Activated CD4-positive, alpha-beta T cell treated with anti-CD3 and anti-CD28 coated beads, Interleukin-10, Interleukin-2, amounts not matched to agents 100 ng/mL and 50 ng/mL, durations not matched to agents 16 hours and 8 hours (primary cell): ENCODE measurements around the gene SYNGR3.

Experiments used
- DNase-seq: peaks from one replicate; pipeline ENCODE4 v3.0.0-alpha.2; 2020

SYNGR3 gene

DNA sequence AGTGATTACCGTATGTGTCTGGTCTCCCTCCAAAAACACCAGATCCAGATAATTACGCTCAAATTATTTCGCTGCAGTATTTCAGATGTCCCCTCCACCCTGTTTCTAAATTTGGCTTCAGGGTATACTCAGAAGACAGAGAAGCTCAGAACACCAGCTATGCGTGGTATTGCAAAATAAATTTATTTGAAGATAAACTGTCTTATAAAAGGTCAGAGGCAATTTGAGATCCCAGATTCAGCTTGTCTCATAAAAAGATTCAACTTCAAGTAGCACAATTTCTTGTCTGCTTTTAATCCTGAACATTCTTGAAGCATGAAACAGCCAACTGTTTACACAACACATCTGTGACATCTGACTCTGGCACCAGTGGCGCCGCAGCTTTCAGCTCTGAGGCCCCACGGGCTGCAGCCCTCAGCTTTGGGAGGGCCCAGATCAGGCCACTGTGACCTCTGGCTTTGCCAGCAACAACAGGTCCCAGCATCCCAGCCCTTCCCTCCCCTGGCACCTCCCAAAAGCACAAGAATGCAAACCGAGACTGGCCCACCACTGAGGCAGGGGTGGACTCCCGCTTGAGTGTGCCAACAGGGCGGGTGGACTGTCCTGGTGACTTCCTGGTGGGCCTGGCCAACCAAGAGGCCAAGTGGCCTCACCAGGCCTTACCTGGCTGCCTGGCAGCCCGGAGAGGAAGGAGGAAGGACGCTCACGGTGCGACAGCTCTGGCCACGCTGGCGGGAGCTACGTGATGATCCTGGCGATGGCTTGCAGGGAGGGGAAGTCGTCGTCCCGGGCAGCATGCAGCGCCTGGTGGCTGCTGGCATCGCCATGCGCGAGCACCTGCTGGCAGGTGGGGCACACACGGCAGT is 8.0 kb downstream of the SYNGR3 start:
- DNase-seq, result no peak

DNA sequence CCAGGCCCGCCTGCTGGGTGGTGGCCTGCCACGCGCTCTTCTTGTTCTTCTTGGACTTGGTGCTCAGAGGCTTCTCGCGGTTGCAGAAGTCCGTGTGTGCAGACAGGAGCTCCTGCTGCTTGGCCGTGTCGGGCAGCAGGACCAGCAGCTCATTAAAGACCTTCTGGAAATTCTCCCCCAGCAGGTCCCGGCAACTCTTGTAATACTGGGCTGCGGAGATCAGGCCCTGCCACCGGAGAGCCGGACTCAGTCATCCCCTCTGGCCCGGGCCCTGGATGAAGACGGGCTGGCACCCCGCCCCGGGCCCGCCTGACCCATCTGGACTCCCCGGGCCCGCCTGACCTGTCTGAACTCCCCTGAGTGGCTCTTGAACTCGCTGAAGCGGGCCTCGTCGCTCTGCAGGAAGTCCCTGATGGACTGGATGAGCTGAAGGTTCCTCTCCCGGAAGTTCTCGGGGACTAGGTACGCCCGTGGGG is 8.6 kb downstream of the SYNGR3 start:
- no peak for DNase-seq

DNA sequence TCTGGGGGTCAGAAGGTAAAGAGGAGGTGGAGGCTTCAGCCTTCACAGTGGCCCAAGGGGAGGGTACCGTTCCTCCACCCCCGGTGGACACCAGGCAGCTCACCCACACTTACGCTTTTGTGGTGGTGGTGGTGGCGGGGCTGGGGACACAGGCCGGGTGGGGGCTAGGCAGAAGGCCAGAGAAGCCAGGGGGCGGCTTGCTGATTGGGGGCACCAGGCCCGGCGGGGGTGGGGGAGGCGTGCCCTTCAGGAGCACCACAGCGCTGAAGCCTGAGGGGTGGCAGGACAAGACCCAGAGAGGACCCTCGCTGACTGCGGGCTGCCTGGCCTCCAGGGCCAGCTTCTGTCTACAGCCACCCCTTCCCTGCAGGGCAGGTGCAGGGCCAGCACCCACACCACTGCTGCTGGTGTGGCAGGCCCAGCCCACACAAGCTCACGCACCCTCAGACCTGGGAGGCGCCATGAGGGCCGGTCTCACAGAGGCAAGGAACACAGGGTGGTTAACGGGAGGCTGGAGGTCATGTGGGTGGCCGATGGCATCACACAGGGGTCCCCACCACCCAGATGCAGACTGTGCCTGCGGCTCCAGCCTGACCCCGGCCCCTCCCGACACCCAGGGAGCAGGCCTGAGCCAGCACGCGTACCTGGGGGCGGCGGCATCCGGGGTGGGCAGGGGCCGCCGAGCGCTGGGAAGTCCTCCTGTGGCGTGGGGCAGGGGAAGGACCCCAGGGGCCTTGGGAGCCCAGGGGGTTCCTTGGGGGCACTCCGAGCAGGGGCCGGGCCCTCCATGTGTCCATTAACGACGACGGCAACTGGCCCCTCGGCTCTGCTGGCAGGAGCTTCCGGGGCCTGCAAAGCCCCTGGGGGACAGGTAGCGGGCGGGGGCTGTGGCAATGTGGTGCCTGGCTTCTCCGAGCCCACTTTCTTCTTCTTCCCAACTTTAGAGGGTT is 9.4 kb downstream of the SYNGR3 start:
- DNase-seq, result no peak

DNA sequence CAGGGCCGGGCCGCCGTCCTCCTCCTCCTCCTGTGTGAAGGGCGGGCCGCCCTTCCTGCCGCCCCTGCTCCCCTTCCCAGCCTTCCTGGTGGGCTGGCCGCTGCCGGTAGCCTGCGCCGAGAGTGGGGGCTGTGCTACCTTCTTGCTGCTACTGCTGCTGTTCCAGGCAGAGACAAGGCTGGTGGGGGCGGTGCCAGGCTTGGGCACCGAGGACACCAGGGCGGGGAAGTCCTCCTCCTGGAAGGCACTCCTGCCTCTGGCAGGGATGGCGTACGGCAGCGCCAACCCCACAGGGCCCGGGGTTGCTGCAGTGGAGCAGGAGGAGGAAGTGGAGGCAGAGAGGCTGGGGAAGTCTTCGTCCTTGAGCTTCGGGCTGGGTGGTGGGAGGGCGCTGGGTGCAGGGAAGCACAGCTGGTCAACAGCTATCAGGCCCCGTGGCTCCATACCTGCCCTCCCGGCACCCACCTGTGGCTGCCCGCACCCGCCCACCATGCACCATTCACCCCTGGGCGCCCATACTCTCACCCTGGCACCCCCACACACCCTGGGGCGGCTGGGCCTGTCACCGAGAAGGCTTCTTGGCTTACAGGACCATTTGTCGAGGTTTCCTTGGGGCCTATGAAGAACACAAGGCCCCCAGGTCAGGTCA is 10.2 kb downstream of the SYNGR3 start:
- no peak for DNase-seq

DNA sequence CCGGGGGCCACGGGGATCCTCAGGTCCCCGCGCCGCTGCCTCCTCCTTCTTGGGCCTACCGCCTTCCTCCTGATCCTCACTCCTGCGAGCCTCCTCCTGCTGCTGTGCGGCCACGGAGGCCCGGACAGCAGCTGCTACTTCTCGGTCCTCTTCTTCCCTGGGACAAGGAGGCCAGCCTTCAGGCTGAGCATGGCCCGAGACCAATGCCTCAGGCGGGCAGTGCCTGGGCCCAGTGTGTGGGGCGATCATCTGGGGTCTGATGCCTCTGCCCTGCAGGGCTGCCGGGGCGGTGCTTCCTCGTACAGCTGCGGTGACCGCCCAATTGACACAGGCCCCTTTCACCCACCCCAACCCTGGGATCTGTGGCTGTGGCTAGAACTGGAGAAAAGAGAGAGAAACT is 11.3 kb downstream of the SYNGR3 start:
- DNase-seq, result no peak

DNA sequence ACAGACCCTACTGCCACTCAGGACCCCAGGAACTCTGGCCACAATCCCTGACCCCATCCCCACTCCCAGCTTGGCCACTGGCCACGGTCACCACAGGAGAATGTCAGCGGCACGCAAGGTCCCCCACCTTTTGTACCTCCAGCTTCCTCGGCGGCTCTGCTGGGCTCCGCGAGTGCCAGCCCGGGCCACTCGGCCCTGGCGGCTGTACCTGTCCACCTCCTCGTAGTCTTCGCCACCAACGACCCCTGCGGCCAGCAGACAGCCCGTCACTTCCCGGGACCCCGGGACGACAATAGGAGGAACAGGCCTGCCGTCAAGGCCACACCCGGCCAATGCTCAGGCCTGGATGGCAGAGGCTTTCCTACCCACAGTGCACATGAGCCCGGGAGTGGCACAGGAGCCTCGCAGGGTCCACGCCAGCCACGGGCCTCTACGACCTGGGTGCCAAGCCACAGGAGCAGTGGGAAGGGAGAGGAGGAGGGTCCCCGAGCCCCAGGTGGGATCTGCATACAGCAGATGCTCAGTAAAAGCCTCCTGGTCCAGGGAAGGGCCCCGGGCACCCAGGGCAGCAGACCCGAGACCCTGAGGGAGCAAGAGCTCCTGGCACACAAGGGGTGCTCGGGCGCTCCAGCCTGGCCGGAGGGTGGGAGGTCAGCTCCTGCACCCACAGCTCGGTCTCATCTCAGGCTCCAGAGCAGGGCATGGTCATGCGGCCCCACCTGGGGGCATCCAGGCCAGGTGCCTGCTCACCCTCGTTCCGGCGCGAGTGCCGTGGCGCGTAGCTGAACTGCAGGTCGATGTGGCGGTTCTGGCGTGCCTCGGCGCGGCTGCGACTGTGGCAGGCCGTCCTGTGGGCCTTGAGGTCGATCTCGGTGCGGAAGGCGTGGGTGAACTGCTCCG is 11.9 kb downstream of the SYNGR3 start:
- DNase-seq, result no peak

DNA sequence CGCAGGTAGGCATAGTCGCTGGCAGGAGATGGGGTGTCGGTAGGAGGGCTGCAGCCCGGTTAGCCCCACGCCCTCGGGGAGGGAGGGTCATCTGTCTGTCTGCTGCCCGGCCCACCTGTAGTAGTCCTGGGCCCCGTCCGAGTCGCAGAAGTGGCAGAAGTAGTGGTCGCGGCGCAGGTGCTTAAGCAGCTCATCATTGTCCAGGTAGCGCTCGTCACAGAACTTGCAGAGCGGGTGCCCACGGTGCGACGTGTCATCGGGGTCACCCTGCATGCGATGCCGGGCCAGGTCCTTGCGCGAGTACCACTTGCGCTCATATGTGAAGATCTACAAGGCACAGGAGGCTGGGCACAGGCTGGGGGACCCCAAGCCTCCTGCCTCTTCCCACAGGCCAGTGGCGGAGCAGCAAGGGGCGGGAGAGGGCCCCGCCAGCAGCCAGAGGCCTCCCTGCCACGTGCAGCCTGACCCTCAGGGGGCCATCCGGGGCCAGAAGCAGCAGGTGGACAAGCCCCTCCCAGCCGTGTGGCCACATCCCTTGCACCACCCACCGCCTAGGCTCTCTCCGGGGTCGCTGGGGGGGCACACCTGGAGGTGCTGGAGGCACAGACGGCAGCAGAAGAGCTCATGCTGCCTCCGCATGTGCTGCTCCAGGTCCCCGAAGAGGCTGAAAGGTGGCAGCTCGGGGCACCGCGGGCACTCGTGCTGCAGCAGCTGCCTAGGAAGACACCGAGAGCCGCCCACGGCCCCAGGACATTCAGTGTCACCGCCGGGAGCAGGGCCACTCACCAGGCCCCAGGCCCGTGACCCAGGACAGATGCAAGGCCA is 12.8 kb downstream of the SYNGR3 start:
- no peak for DNase-seq

DNA sequence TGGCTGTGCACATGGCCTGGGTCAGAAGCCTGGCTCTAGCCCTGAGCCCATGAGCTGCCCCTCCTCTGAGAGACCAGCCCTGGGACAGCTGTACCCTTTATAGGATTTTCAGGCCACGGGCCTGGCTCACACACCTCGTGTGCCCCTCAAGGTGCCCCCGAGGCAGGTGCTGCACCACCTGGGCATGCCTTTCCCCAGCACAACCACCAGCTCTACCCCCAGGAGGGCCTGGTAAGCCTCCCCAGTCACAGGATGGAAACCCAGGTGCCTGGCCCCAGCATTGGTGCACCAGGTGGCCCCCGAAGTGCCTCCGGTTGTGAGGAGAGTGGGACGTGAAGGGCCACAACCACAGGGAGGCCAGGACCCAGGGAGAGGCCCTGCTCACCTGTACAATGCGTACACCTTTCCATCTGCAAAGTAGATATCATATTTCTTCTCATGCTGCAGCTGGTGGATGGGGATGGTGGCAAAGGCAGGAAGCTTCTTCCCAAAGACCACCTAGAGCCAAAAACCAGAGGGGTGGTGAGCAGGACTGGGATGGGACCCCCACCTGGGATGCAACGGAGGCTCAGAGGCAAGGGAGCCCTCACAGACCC is 13.6 kb downstream of the SYNGR3 start:
- DNase-seq, result no peak

DNA sequence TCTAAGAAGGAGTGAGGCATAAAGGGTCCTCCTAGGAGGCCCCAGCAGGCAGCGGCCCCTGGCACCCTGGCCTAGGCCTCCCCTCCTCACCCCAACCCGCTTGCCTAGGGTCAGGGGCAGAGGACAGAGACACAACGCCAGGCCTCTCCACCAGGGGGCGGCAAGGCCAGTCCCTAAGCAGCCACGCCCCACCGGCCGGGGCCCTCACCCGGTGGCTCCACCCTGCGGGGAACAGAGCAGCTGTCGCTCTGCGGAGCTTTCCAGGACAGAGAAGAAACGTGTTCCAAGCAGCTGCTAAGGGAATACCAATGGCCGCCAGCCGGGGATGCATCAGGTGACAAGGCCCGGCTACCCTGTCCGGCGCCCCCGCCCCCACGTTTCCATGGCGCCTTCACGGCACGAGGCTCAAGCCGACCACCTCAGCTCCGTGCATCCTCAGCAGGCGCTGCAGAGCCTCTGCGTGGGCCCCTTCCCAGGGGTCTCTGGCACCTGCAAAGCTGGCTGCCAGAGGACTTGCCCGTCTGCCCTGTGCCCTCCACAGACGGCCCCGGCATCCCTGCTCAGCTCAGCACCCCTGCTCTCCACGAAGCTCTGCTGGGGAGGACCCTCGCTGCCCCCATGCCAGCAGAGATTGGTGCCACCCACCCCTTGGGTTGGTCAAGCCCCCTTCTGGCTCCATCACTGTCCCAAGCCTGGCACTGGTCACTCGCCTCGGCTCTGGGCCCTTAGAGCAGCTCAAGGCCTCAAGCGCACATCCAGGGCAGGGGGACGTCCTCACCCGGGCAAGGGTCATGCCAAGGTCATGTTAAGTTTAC is 14.3 kb downstream of the SYNGR3 start:
- peak; percentile 93 for DNase-seq

DNA sequence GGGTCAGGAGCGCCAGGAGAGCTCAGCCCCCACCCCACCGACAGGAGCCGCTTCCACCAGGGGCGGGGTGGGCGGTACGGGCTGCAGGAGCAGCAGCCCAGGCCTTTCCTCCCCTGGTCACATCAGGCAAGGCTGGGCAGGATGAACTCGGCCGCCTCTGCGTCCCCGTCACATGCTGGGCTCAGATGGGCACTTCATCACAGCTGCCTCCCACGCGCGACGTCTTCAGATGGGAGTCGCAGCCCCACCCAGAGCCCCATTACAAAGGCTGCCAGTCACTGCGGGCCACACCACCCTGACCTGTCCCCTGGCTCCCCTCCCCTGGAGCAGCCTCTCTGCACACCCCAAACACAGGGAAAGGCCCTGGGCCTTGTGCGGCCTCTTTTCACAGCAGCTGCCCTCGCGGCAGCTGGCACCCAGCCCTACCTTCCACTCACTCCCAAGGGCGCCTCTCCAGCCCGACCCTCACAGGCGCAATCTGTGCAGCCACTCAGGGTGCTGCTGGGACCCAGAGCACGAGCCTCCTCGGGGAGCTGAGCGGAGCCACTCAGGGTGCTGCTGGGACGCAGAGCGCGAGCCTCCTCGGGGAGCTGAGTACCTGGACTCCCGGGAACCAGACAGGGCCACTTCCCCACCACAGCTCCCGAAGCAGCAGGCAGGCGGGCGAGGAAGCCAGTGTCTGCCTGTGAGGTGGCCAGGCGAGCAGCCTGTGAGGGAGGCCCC is 15.2 kb downstream of the SYNGR3 start:
- no peak for DNase-seq

DNA sequence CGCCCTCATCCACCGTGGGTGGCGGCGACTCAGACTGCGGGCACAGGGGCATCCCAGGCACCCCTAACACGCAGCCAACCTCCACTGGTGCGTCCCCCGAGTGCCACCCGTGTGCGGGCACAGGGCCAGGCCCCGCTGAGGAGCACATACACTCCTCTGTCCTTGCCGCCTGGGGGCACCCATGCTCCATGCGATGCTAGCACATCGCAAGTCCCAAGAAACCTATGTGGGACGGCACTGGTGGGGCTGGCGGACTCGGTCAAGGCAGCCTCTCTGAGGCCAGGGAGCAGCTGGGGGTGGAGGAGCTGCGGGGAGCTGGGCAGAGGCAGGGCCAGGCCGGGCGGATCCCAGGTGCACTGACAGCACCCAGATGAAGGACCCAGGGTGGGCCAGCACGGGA is 15.9 kb downstream of the SYNGR3 start:
- DNase-seq, result no peak

DNA sequence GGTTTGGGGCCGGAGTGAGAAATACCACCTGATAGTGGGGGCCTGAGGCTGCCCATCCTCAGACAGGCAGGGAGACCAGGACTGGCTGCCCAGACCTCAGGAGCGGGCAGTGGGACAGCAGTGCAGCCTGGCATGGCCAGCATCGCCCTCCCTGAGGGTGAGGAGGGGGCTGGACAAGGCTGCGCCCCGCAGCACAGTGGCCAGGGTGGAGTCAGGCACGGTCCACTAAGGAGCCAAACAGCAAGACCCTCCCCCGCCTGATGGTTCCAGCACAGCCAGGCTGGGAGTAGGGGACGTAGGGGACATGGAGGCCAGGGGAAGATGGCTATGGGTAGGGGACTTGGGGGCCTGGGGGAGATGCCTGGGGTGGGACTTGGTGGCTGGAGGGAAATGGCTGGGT is 16.5 kb downstream of the SYNGR3 start:
- no peak for DNase-seq

DNA sequence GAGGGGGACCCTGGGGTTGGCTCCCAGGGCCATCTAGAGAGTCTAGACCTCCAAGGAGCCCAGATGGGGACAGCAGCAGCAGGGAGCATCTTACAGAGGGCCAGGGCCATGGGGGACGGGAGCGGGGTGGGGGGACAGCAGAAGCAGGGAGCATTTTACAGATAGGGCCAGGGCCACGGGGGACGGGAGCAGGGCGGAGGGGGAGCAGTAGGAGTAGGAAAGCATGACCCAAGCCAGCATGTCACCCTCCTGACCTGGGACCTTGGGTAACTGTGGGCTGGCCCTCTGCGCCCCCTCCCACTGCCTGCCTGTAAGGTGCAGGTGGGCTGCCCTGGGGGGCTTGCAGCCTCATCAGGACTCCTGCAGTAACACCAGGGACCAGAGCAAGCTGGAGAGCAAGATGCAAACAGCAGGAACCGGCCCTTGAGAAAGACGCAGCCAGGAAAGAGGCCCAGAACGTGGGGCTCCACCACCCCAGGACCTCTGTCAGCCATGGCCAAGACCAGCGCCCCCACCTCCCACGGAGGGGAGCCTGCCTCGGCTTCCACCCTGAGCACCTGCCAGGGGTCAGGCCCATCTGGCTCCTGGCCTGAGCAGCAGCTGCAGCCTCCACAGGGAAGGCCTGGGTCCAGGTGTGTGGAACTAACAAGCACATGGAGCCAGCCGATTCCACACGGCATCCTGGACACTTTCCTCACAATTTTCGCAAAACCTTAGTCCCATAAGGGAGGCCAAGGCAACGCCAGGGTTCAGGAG is 17.5 kb downstream of the SYNGR3 start:
- no peak for DNase-seq

DNA sequence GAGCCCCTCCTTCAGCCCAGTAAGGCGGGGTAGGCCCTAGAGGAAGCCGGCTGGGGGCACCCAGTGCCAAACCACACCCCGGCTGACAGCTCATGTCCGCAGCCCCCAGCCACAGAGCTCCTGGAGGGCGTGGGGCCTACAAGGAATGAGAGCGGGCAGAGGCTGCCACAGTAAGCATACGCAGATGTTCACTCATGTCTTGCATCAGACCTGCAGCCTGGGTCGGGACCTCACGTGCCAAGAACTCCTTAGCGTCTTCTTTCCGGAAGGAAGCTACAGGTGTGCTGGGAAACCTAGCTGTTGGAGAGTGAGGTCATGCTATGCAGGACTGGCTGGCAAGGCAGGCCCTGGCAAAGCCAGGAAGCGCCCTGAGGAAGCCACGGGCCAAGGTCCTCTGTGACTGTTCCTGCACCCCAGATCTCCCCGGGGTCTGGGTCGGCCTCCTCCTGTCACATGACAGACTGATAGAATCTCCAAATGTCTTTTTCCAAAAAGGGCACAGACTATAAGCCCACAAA is 18.3 kb downstream of the SYNGR3 start:
- DNase-seq, result peak; percentile 64

DNA sequence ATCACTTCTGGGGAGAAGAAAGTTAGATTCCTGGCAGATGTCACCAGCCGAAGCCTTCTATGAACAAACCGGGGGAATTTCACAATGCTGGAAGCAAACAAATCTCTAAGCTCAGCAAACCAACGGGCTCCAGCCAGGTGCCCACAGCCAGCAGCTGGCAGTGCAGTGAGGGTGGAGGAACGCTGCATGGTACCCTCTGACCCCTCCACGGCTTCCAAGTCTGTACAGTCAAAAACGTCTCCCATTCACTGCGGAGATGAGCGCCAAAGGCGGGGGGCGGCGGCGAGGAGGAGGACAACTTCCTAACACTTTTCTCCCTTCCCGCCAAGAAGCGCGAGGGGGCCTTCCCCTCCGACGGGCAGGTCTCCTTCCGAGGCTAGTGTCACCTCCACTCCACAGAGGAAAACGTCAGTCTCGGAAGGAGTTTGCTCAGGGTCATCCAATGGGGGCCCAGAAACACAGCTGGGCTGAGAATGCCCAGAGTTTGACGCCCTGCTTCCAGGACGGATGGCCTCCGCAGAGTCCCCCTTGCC is 18.9 kb downstream of the SYNGR3 start:
- DNase-seq, result peak; percentile 59

DNA sequence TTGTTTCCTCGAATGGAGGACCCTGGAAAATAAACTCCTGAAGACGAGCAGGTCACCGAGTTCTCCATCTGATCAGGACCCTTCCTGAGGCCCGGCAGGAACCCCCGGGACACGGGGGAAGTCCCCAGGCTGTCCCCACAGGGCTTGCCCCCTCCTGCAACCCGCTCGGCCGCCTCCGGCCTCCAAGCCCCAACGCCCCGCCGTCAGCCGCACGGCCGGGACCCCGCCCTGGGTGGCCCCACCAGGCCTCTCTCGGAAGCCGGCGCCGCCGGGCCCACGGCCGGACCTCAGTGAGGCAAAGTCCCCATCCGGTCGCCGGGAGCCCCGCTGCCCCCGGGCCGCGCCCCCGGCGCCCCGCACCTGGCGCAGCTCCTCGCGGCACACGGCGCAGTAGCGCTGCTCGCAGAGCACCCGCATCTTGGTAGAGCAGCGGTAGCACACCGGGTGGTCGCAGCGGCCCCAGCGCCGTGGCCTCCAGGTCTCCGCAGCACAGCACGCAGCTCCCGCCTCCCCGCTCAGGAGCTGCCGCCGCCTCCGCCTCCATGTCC is 19.5 kb downstream of the SYNGR3 start:
- DNase-seq, result peak; percentile 23

DNA sequence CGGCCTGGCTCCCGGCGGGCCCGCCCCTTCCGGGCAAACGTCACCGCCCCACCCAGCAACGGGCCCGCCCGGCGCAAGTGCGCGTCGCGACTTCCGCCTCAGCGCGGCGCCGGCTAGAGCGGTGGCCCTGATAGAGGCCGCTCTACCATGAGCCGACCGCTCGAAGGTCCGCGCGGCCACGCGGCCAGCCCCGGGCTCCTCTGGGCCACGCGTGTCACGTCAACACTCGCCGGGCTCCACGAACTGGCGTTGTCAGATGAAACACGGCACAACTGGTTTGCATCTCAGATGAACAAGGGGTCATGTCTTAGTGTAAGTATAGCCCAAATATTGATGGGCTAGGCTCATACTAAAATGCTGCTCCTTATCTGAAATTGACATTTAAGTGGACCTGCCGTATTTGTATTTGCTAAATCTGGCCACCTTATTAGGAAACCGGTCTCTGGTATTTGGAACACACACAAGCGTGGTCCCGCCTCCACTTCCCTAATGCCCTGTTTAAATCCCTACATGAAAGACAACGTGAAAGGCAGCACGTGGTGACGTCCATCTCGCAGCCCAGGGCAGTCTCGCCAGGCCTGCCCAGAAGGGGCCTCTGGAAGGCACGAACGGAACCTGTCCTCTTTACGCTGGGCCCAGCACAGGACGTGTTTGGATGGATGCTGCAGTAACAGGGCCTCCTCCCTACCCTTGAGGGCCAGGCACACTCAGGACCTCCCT is 20.2 kb downstream of the SYNGR3 start, which contains the start of gene ZNF598:
ZNF598 (minus strand) TSS at position 31 of the 720 bp plus-strand sequence.
- DNase-seq, result peak; percentile 89
